Hepatocyte (in vitro differentiated cells): ENCODE measurements around the gene GRHPR.

Experiments
- CTCF ChIP-seq: fragments of 200-600 bp; sonication (generic); IDR thresholded peaks from 2 replicates; pipeline ENCODE4 v1.5.1; 2016; ENCODE audit warnings: antibody characterized with exemption, mild to moderate bottlenecking; ENCODE audit not compliant: poor library complexity
- EZH2phosphoT487 ChIP-seq: fragments of 200-600 bp; sonication (generic); IDR thresholded peaks from one replicate; pipeline ENCODE4 v1.6.1; 2018; ENCODE audit warnings: antibody characterized with exemption, mild to moderate bottlenecking, low read depth, moderate library complexity; ENCODE audit not compliant: unreplicated experiment, severe bottlenecking

DNA sequence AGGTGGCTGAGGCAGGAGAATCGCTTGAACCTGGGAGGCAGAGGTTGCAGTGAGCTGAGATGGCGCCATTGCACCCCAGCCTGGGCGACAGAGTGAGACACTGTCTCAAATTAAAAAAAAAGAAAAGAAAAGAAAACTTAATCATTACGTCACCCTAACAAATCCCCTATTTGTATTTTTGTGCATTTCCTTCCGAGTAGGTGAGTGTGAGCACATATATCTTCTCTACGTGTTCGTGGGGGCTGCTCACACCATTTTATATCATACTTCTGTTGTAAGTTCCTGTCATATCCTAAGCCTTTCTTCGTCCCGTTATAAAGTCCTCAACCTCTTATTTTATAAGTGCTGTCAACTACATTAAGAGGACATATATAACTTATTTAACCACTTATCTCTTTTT is 41.9 kb upstream of the GRHPR start:
- TF ChIP-seq CTCF (no peak), EZH2phosphoT487 (no peak)
